ENCODE results near the gene PPIB. TPM values are rescaled to one million over a fixed set of nuclear protein-coding genes. Genes with fewer than 3 reads are reported as not detected.

The PPIB gene
- total and polyA plus RNA-seq, 10 donors, result 250 to 448 (median 296) TPM

- Histone ChIP-seq H3K27me3 (replicated peaks in 1 of 7) (no peaks in the 10 kb centered on the region), H3K27ac (peak overlapping the region; percentile 76 to 96 (median 92)), H3K36me3 (peaks cover 3 to 50% (median 45%) of the 10 kb centered on the region in 6 donors), H3K4me3 (peak overlapping the region; percentile 88 to 96 (median 92)), H3K9me3 (no peaks in the 10 kb centered on the region), H3K4me1 (peaks cover 22 to 75% (median 68%) of the 10 kb centered on the region in 6 donors)
- intact Hi-C loops (cut with DNase I; ENCODE audit: low total_unique reads), result no loop called here
- DNase-seq, result no peak
- TF ChIP-seq POLR2A (IDR thresholded peaks at IDR 0.05), result no peak
- TF ChIP-seq POLR2AphosphoS5 (IDR thresholded peaks at IDR 0.05), result no peak
- no peak for TF ChIP-seq CTCF (IDR thresholded peaks at IDR 0.05 in 8 of 11, conservative IDR thresholded peaks at IDR 0.05 in 3 of 11)
- WGBS, 5 donors, result 52 to 64% (median 56%) methylated on average over 12 of the region's 12 CpGs
Measured at GRCh38 chr15:64161688-64162477, 939 bp downstream of the PPIB start.

GRCh38 chr15:64158363-64159134 lies 4.3 kb downstream of the PPIB start:
- peak overlapping the region in 4 of 8 donors; percentile 26 to 96 (median 33) for H3K27ac ChIP-seq
- DNase-seq, result no peak
- TF ChIP-seq POLR2A (IDR thresholded peaks at IDR 0.05) (no peak), POLR2AphosphoS5 (IDR thresholded peaks at IDR 0.05) (peak in 2 of 3 donors; percentile 38 to 56)
- no peaks in the 10 kb centered on the region for H3K9me3 ChIP-seq
- peaks cover 18 to 77% (median 64%) of the 10 kb centered on the region in 6 donors for H3K4me1 ChIP-seq
- 80 to 88% (median 82%) methylated on average over 11 of the region's 11 CpGs for WGBS, 5 donors
- peaks cover 3 to 83% (median 75%) of the 10 kb centered on the region in 6 donors for H3K36me3 ChIP-seq
- no peaks in the 10 kb centered on the region for H3K27me3 ChIP-seq (replicated peaks in 1 of 7)
- H3K4me3 ChIP-seq, result no peak overlapping the region
- intact Hi-C loops (cut with DNase I; ENCODE audit: low total_unique reads), result no loop called here

GRCh38 chr15:64157599-64158125 lies 5.2 kb downstream of the PPIB start:
- peaks cover 3 to 83% (median 75%) of the 10 kb centered on the region in 6 donors for H3K36me3 ChIP-seq
- no peak for DNase-seq
- no peak overlapping the region for H3K4me3 ChIP-seq
- H3K27me3 ChIP-seq (replicated peaks in 1 of 7), result peaks cover 0 to 7% (median 6%) of the 10 kb centered on the region in 7 donors
- no peaks in the 10 kb centered on the region for H3K9me3 ChIP-seq
- TF ChIP-seq CTCF (IDR thresholded peaks at IDR 0.05 in 8 of 11, conservative IDR thresholded peaks at IDR 0.05 in 3 of 11), result no peak
- TF ChIP-seq POLR2A (IDR thresholded peaks at IDR 0.05), result no peak
- TF ChIP-seq POLR2AphosphoS5 (IDR thresholded peaks at IDR 0.05), result no peak
- 75 to 95% (median 87%) methylated on average over 1 of the region's 1 CpG for WGBS, 5 donors
- intact Hi-C loops (cut with DNase I; ENCODE audit: low total_unique reads), result no loop called here
- H3K27ac ChIP-seq, result peak overlapping the region in 1 of 8 donors; percentile 96
- H3K4me1 ChIP-seq, result peaks cover 19 to 83% (median 70%) of the 10 kb centered on the region in 6 donors

- TF ChIP-seq CTCF (IDR thresholded peaks at IDR 0.05 in 8 of 11, conservative IDR thresholded peaks at IDR 0.05 in 3 of 11) (no peak), POLR2AphosphoS5 (IDR thresholded peaks at IDR 0.05) (peak in 1 of 3 donors; percentile 8)
- WGBS, 5 donors, result 86 to 94% (median 88%) methylated on average over 14 to 16 of the region's 16 CpGs
- intact Hi-C loops (cut with DNase I; ENCODE audit: low total_unique reads), result no loop called here
- DNase-seq, result no peak
- peak overlapping the region in 1 of 8 donors; percentile 96 for H3K27ac ChIP-seq
- H3K36me3 ChIP-seq, result peaks cover 3 to 82% (median 75%) of the 10 kb centered on the region in 6 donors
- no peaks in the 10 kb centered on the region for H3K9me3 ChIP-seq
- peaks cover 0 to 16% (median 15%) of the 10 kb centered on the region in 7 donors for H3K27me3 ChIP-seq (replicated peaks in 1 of 7)
- H3K4me1 ChIP-seq, result peaks cover 23 to 84% (median 72%) of the 10 kb centered on the region in 6 donors
- H3K4me3 ChIP-seq, result no peak overlapping the region
Measured at GRCh38 chr15:64156652-64157331, 6.0 kb downstream of the PPIB start.

Measured in spleen (tissue), 11 donors.